Effector memory CD4-positive, alpha-beta T cell (primary cell): ENCODE measurements around the gene NEK2.
"Not testable (repeated sequence)": the region's sequence is repeated elsewhere in the genome, so short reads cannot be mapped to it uniquely, and the experiment has no call there.

Experiments
- DNase-seq, 3 donors: peaks; one replicate each; pipeline ENCODE4 v3.0.0-alpha.2; 2020
- H3K27ac ChIP-seq: 2 replicates; pipeline ENCODE4 v1.7.0; 2013; ENCODE audit warnings: mild to moderate bottlenecking, low read length, moderate library complexity; ENCODE audit not compliant: insufficient read depth, poor library complexity, severe bottlenecking
- H3K27me3 ChIP-seq: replicated peaks from 2 replicates; pipeline ENCODE4 v1.7.0; 2013; ENCODE audit warnings: mild to moderate bottlenecking, low read length; ENCODE audit not compliant: insufficient read depth, control insufficient read depth, poor library complexity, severe bottlenecking
- H3K36me3 ChIP-seq: 2 replicates; pipeline ENCODE4 v1.7.0; 2013; ENCODE audit warnings: mild to moderate bottlenecking, low read length, moderate library complexity; ENCODE audit not compliant: control insufficient read depth, insufficient read depth
- H3K4me1 ChIP-seq: 2 replicates; pipeline ENCODE4 v1.7.0; 2013; ENCODE audit warnings: low read length, mild to moderate bottlenecking; ENCODE audit not compliant: control insufficient read depth, insufficient read depth, poor library complexity, severe bottlenecking
- H3K4me3 ChIP-seq: 2 replicates; pipeline ENCODE4 v1.7.0; 2013; ENCODE audit warnings: low read length, low read depth, mild to moderate bottlenecking; ENCODE audit not compliant: insufficient read depth, poor library complexity, severe bottlenecking
- H3K9me3 ChIP-seq: 2 replicates; pipeline ENCODE4 v1.7.0; 2013; ENCODE audit warnings: mild to moderate bottlenecking, low read length, moderate library complexity; ENCODE audit not compliant: control insufficient read depth

NEK2 gene

GRCh38 chr1:211653293-211653692 is 22.1 kb downstream of the NEK2 start:
- Histone ChIP-seq H3K4me3 (no peak overlapping the region), H3K27me3 (no peaks in the 10 kb centered on the region), H3K36me3 (no peaks in the 10 kb centered on the region), H3K27ac (no peak overlapping the region), H3K9me3 (no peaks in the 10 kb centered on the region), H3K4me1 (no peaks in the 10 kb centered on the region)
- DNase-seq, result no peak

DNA sequence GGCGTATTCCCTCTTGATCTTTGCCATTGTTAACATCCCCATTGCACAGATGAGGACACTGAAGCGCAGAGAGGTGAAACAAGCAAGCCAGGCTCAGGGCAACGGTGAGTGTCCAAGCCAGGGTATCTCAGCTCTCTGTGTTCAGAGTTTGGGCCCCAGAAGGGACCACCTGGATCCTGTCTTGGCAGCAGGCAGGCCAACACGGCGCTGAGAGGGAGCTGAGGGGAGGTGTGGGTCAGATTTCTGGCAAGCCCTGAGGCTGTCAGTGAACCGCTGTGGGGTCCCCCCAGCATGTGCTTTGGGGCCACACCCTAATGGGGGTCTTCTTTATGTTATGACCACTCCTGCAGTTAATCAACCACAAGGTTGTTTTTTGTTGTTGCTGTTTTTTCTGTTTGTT is 23.1 kb downstream of the NEK2 start:
- DNase-seq, result no peak
- Histone ChIP-seq H3K27me3 (no peaks in the 10 kb centered on the region), H3K27ac (no peak overlapping the region)

DNA sequence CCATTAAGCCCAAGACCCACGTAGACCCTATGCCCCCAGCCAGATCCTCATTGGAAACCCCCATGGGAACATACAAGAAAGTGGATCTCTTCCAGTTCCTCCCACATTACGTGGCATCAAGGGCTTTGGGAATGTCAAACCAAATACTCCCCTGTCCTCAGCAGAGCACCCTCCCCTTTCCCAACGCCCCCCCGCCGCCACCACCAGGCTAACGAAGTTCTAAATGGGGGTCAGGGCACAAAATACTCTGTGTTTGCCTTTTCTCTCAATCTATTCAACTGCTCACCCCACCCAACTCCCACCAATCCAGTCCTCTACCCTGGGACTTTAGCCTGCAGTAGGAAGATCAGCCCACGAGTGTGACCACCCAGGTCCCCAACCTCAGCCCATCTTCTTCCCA is 24.5 kb downstream of the NEK2 start:
- Histone ChIP-seq H3K4me1 (no peaks in the 10 kb centered on the region), H3K9me3 (no peaks in the 10 kb centered on the region), H3K27me3 (no peaks in the 10 kb centered on the region), H3K36me3 (no peaks in the 10 kb centered on the region), H3K4me3 (no peak overlapping the region), H3K27ac (no peak overlapping the region)
- no peak for DNase-seq

More for the DNA sequence above, 23.1 kb downstream of the NEK2 start:
- Histone ChIP-seq H3K4me1 (no peaks in the 10 kb centered on the region), H3K36me3 (no peaks in the 10 kb centered on the region), H3K4me3 (no peak overlapping the region), H3K9me3 (no peaks in the 10 kb centered on the region)

DNA sequence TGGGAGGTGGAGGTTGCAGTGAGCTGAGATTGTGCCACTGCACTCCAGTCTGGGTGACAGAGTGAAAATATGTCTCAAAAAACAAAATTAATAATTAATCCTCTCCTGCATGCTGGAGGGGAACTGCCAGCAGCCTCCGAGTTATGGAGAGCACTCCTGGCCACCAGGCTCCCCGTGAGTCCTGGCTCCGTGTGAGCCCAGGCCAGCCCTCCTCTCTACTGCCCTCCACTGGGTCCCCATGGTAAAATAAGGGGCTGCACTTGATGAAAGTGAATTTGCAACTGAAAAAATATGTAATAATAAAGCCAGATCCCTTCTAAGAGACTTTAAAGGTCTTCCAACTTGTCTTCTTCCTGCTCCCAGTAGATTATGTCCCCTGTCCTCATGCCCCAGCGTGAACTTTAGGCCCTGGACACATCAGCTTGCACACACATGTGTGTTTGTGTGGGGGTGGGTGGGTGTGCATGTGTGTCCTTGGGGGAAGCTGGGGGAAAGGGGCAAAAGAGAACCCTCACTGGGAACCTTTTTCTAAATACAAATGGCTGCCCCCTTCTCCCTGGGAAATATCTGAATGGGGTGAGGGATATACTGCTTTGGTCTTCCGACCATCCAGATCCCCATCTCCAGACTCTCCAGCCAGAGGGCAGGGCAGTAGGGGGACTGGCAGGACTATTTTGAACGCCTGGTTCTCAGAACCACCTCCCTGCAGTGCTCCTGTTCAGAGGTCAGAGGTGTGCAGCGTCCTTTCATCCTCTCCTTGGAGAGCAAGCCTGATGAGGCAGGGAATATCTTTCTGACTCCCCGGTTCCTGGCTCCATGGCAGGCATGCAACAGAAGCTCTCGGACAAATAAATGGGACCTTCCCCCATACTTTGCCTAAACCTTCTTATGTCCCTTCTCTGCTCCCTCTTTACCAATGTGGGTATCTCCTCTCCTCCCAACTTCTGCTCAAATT is 26.2 kb downstream of the NEK2 start:
- Histone ChIP-seq H3K4me3 (no peak overlapping the region), H3K36me3 (no peaks in the 10 kb centered on the region), H3K27ac (no peak overlapping the region), H3K27me3 (no peaks in the 10 kb centered on the region), H3K4me1 (no peaks in the 10 kb centered on the region), H3K9me3 (no peaks in the 10 kb centered on the region)
- DNase-seq, result no peak

DNA sequence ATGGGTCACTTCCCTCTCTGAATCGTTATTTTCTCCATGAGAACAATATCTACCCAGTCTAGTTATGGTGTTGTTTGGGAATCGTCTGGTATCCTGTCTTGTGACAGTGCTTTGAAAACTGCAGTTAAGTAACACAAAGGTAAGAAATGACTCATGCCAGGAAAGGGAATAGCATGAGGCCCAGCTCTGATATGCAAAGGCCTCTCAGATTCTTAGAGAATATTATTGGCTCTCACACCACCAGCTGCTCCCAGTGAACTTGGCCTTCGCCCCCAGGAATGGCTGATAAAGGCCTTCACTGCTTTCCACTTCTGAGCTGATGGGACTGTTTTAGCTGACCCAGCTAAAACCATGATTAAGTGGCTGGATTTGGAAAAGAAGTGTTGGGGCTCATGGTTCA is 27.1 kb downstream of the NEK2 start:
- Histone ChIP-seq H3K36me3 (no peaks in the 10 kb centered on the region), H3K4me1 (peaks cover 7% of the 10 kb centered on the region), H3K4me3 (no peak overlapping the region), H3K9me3 (no peaks in the 10 kb centered on the region), H3K27me3 (no peaks in the 10 kb centered on the region), H3K27ac (no peak overlapping the region)
- DNase-seq, result no peak

GRCh38 chr1:211647711-211648121 is 27.7 kb downstream of the NEK2 start:
- H3K27me3 ChIP-seq, result no peaks in the 10 kb centered on the region
- DNase-seq, result no peak
- peaks cover 7% of the 10 kb centered on the region for H3K4me1 ChIP-seq
- H3K27ac ChIP-seq, result no peak overlapping the region
- H3K36me3 ChIP-seq, result no peaks in the 10 kb centered on the region
- H3K9me3 ChIP-seq, result no peaks in the 10 kb centered on the region
- no peak overlapping the region for H3K4me3 ChIP-seq

DNA sequence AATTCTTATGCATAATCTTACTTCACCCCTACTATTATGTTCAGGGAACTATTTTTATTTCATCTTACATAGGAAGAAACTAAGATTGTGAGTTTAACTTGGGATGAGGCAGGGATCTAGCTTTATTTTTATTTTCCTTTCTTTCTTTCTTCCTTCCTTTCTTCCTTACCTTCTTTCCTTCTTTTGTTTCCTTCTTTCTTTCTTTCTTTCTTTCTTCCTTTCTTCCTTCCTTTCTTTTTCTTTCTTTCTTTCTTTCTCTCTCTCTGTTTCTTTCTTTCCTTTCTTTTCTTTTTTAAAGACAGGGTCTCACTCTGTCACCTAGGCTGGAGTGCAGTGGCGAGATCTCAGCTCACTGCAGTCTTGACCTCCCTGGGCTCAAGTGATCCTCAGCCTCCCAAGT is 28.9 kb downstream of the NEK2 start:
- no peak overlapping the region for H3K27ac ChIP-seq
- H3K9me3 ChIP-seq, result no peaks in the 10 kb centered on the region
- peaks cover 7% of the 10 kb centered on the region for H3K4me1 ChIP-seq
- H3K36me3 ChIP-seq, result no peaks in the 10 kb centered on the region
- H3K27me3 ChIP-seq, result no peaks in the 10 kb centered on the region
- DNase-seq, result no peak
- no peak overlapping the region for H3K4me3 ChIP-seq

GRCh38 chr1:211645601-211646000 is 29.8 kb downstream of the NEK2 start:
- H3K27me3 ChIP-seq, H3K36me3 ChIP-seq, H3K4me3 ChIP-seq, H3K9me3 ChIP-seq, DNase-seq, H3K27ac ChIP-seq, H3K4me1 ChIP-seq: not testable (repeated sequence)

- no peaks in the 10 kb centered on the region for H3K36me3 ChIP-seq
- H3K9me3 ChIP-seq, result no peaks in the 10 kb centered on the region
- no peak overlapping the region for H3K27ac ChIP-seq
- no peaks in the 10 kb centered on the region for H3K27me3 ChIP-seq
- H3K4me3 ChIP-seq, result no peak overlapping the region
- DNase-seq, result no peak
- peaks cover 7% of the 10 kb centered on the region for H3K4me1 ChIP-seq
Observed at GRCh38 chr1:211644653-211645052, 30.8 kb downstream of the NEK2 start.

DNA sequence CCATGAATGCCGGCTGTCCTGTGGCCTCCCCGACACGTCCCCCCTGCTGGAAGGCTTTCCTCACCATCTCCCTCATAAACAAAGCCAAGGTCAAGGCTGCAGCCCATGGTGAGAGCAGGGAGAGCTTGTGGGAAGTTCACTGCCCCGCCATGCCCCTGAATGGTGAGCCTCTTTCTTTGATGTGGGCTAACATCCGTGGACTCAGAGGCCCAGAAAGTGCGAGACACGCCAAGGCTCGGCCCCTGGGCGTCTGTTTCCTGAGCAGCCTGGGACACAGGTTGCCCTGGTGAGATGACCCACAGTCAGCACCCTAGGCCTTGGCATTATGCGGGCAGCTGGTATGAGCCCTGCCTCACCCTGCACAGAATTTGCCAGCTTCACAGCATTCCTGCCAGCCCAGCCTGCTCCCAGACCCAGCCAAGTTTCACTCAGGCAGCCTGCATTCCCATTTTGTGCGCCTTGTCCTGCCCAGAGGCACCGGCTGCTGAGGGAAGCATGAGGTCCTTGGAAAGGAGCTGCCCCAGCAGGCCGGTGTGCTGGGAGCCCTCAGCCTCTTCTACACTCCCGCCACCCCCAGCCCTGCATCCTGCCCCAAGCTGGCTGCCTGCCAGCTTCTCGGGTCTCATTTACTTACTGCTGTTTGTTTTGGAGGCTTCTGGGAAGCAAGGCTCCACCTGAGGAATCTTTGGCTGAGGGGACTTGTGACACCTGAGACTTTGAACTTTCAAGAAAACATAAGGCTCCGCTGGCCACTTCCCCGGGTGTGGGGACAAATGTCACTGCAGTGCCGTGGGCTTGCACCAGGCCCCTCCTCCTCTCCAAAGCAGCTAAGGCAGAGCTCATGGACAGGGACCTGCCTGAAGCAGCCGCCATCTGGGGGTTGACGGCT is 31.9 kb downstream of the NEK2 start:
- Histone ChIP-seq H3K9me3 (no peaks in the 10 kb centered on the region), H3K36me3 (no peaks in the 10 kb centered on the region), H3K27ac (no peak overlapping the region), H3K4me3 (no peak overlapping the region), H3K27me3 (no peaks in the 10 kb centered on the region), H3K4me1 (peaks cover 7% of the 10 kb centered on the region)
- no peak for DNase-seq
